ENCODE results near the gene RGS7. TPM values are rescaled to one million over a fixed set of nuclear protein-coding genes. Genes with fewer than 3 reads are reported as not detected.

RGS7 gene
- total and polyA plus RNA-seq, 10 donors, result 0.09 to 1.8 (median 0.72) TPM; not detected in 1

- Histone ChIP-seq H3K9me3 (no peaks in the 10 kb centered on the region), H3K27me3 (replicated peaks in 1 of 7) (no peaks in the 10 kb centered on the region), H3K27ac (no peak overlapping the region), H3K4me1 (no peaks in the 10 kb centered on the region), H3K36me3 (no peaks in the 10 kb centered on the region), H3K4me3 (no peak overlapping the region)
- intact Hi-C loops (cut with DNase I; ENCODE audit: low total_unique reads), result no loop called here
- 88 to 100% (median 93%) methylated on average over 1 of the region's 1 CpG for WGBS, 5 donors
- TF ChIP-seq POLR2AphosphoS5 (IDR thresholded peaks at IDR 0.05) (no peak), POLR2A (IDR thresholded peaks at IDR 0.05) (no peak), CTCF (IDR thresholded peaks at IDR 0.05 in 8 of 11, conservative IDR thresholded peaks at IDR 0.05 in 3 of 11) (no peak)
- DNase-seq, result no peak
Observed at GRCh38 chr1:240844486-240844885, 512.5 kb downstream of the RGS7 start.

GRCh38 chr1:240843798-240844197, 513.2 kb downstream of the RGS7 start:
- Histone ChIP-seq H3K27ac (no peak overlapping the region), H3K4me3 (no peak overlapping the region), H3K4me1 (no peaks in the 10 kb centered on the region), H3K27me3 (replicated peaks in 1 of 7) (no peaks in the 10 kb centered on the region), H3K36me3 (no peaks in the 10 kb centered on the region), H3K9me3 (no peaks in the 10 kb centered on the region)
- DNase-seq, result no peak
- 39 to 64% (median 48%) methylated on average over 3 of the region's 3 CpGs for WGBS, 5 donors
- intact Hi-C loops (cut with DNase I; ENCODE audit: low total_unique reads), result no loop called here
- TF ChIP-seq POLR2AphosphoS5 (IDR thresholded peaks at IDR 0.05), result no peak
- TF ChIP-seq CTCF (IDR thresholded peaks at IDR 0.05 in 8 of 11, conservative IDR thresholded peaks at IDR 0.05 in 3 of 11), result no peak
- no peak for TF ChIP-seq POLR2A (IDR thresholded peaks at IDR 0.05)

- WGBS, 5 donors, result 56 to 70% (median 58%) methylated on average over 1 of the region's 1 CpG
- no peak for DNase-seq
- intact Hi-C loops (cut with DNase I; ENCODE audit: low total_unique reads), result no loop called here
- Histone ChIP-seq H3K27me3 (replicated peaks in 1 of 7) (no peaks in the 10 kb centered on the region), H3K36me3 (no peaks in the 10 kb centered on the region), H3K9me3 (no peaks in the 10 kb centered on the region), H3K4me1 (no peaks in the 10 kb centered on the region), H3K4me3 (no peak overlapping the region), H3K27ac (no peak overlapping the region)
- TF ChIP-seq CTCF (IDR thresholded peaks at IDR 0.05 in 8 of 11, conservative IDR thresholded peaks at IDR 0.05 in 3 of 11), result no peak
- no peak for TF ChIP-seq POLR2AphosphoS5 (IDR thresholded peaks at IDR 0.05)
- TF ChIP-seq POLR2A (IDR thresholded peaks at IDR 0.05), result no peak
Observed at GRCh38 chr1:240836271-240836670, 520.7 kb downstream of the RGS7 start.

- Histone ChIP-seq H3K4me1 (no peaks in the 10 kb centered on the region), H3K9me3 (no peaks in the 10 kb centered on the region), H3K4me3 (no peak overlapping the region), H3K36me3 (no peaks in the 10 kb centered on the region), H3K27me3 (replicated peaks in 1 of 7) (no peaks in the 10 kb centered on the region), H3K27ac (no peak overlapping the region)
- intact Hi-C loops (cut with DNase I; ENCODE audit: low total_unique reads), result no loop called here
- TF ChIP-seq POLR2A (IDR thresholded peaks at IDR 0.05) (no peak), CTCF (IDR thresholded peaks at IDR 0.05 in 8 of 11, conservative IDR thresholded peaks at IDR 0.05 in 3 of 11) (no peak), POLR2AphosphoS5 (IDR thresholded peaks at IDR 0.05) (no peak)
- DNase-seq, result no peak
- WGBS, 5 donors, result 84 to 94% (median 91%) methylated on average over 9 of the region's 9 CpGs
Observed at GRCh38 chr1:240835291-240835690, 521.7 kb downstream of the RGS7 start.
